Measurements from ENCODE around the gene ANO3. TPM values are rescaled to one million over a fixed set of nuclear protein-coding genes. Genes with fewer than 3 reads are reported as not detected.

Gene ANO3
- total RNA-seq, 4 donors from 2014 or later: 0.08 to 0.27 TPM; not detected in 2

- Histone ChIP-seq H3K4me3 (no peak overlapping the region), H3K27me3 (no peaks in the 10 kb centered on the region), H3K27ac (no peak overlapping the region), H3K36me3 (no peaks in the 10 kb centered on the region), H3K9me3 (no peaks in the 10 kb centered on the region), H3K4me1 (no peaks in the 10 kb centered on the region)
- WGBS, 2 donors (ENCODE audit: low coverage in 1 of 2): 84 to 85% methylated on average over 5 of the region's 5 CpGs
- TF ChIP-seq POLR2AphosphoS5 (IDR thresholded peaks at IDR 0.05): no peak
- TF ChIP-seq EP300 (IDR thresholded peaks at IDR 0.05): no peak
- TF ChIP-seq CTCF (IDR thresholded peaks at IDR 0.05): no peak
- TF ChIP-seq POLR2A (IDR thresholded peaks at IDR 0.05): no peak
- no peak for ATAC-seq
Measured at GRCh38 chr11:26348776-26349175, 16.8 kb downstream of the ANO3 start.

GRCh38 chr11:26350002-26350401 lies 18.1 kb downstream of the ANO3 start:
- no peaks in the 10 kb centered on the region for H3K36me3 ChIP-seq
- no peak overlapping the region for H3K27ac ChIP-seq
- no peaks in the 10 kb centered on the region for H3K4me1 ChIP-seq
- TF ChIP-seq POLR2AphosphoS5 (IDR thresholded peaks at IDR 0.05) (no peak), POLR2A (IDR thresholded peaks at IDR 0.05) (no peak), EP300 (IDR thresholded peaks at IDR 0.05) (no peak), CTCF (IDR thresholded peaks at IDR 0.05) (no peak)
- no peaks in the 10 kb centered on the region for H3K9me3 ChIP-seq
- 82 to 92% methylated on average over 3 to 6 of the region's 7 CpGs for WGBS, 2 donors (ENCODE audit: low coverage in 1 of 2)
- no peak for ATAC-seq
- no peaks in the 10 kb centered on the region for H3K27me3 ChIP-seq
- no peak overlapping the region for H3K4me3 ChIP-seq

- 80 to 94% methylated on average over 3 to 5 of the region's 5 CpGs for WGBS, 2 donors (ENCODE audit: low coverage in 1 of 2)
Measured at GRCh38 chr11:26353010-26353409, 21.1 kb downstream of the ANO3 start.

GRCh38 chr11:26359055-26359454 lies 27.1 kb downstream of the ANO3 start:
- Histone ChIP-seq H3K36me3 (no peaks in the 10 kb centered on the region), H3K4me3 (no peak overlapping the region), H3K27me3 (no peaks in the 10 kb centered on the region), H3K4me1 (no peaks in the 10 kb centered on the region), H3K27ac (no peak overlapping the region), H3K9me3 (no peaks in the 10 kb centered on the region)
- ATAC-seq: no peak
- TF ChIP-seq EP300 (IDR thresholded peaks at IDR 0.05): no peak

More at GRCh38 chr11:26353010-26353409, 21.1 kb downstream of the ANO3 start:
- Histone ChIP-seq H3K4me1 (no peaks in the 10 kb centered on the region), H3K4me3 (no peak overlapping the region), H3K9me3 (no peaks in the 10 kb centered on the region), H3K27ac (no peak overlapping the region), H3K36me3 (no peaks in the 10 kb centered on the region), H3K27me3 (no peaks in the 10 kb centered on the region)
- no peak for TF ChIP-seq EP300 (IDR thresholded peaks at IDR 0.05)
- TF ChIP-seq CTCF (IDR thresholded peaks at IDR 0.05): no peak
- TF ChIP-seq POLR2A (IDR thresholded peaks at IDR 0.05): no peak
- no peak for TF ChIP-seq POLR2AphosphoS5 (IDR thresholded peaks at IDR 0.05)
- no peak for ATAC-seq

- no peak for ATAC-seq
- no CpG with 5 or more reads among the region's 1 CpG for WGBS, 2 donors (ENCODE audit: low coverage in 1 of 2)
- TF ChIP-seq POLR2A (IDR thresholded peaks at IDR 0.05): no peak
- TF ChIP-seq EP300 (IDR thresholded peaks at IDR 0.05): no peak
- no peak for TF ChIP-seq POLR2AphosphoS5 (IDR thresholded peaks at IDR 0.05)
- TF ChIP-seq CTCF (IDR thresholded peaks at IDR 0.05): no peak
Measured at GRCh38 chr11:26365284-26365683, 33.4 kb downstream of the ANO3 start.

More at GRCh38 chr11:26365284-26365683, 33.4 kb downstream of the ANO3 start:
- H3K27ac ChIP-seq: no peak overlapping the region
- H3K4me3 ChIP-seq: no peak overlapping the region
- H3K4me1 ChIP-seq: no peaks in the 10 kb centered on the region
- H3K9me3 ChIP-seq: peaks cover 0 to 7% (median 0%) of the 10 kb centered on the region in 3 donors
- no peaks in the 10 kb centered on the region for H3K36me3 ChIP-seq
- H3K27me3 ChIP-seq: no peaks in the 10 kb centered on the region

Data from gastroesophageal sphincter (tissue), 4 donors.